GM23248 (cell line): Measurements from ENCODE around the gene ZNF280A. TPM values are rescaled to one million over a fixed set of nuclear protein-coding genes. Genes with fewer than 3 reads are reported as not detected.

Source experiments
- DNase-seq: peaks from one replicate; pipeline ENCODE4 v3.0.0-alpha.2; 2015
- H2AFZ ChIP-seq: fragments of 200-600 bp; sonication (generic); 2 replicates; pipeline ENCODE4 v1.6.1; 2016; ENCODE audit warnings: antibody characterized with exemption
- H3F3A ChIP-seq: fragments of 200-600 bp; sonication (generic); 2 replicates; pipeline ENCODE4 v1.6.1; 2016; ENCODE audit warnings: mild to moderate bottlenecking, antibody characterized with exemption, mixed run types; ENCODE audit not compliant: insufficient read depth
- H3K27ac ChIP-seq: fragments of 200-600 bp; sonication (generic); 2 replicates; pipeline ENCODE4 v1.5.1; 2016; ENCODE audit warnings: mild to moderate bottlenecking
- H3K27me3 ChIP-seq: fragments of 200-600 bp; sonication (generic); replicated peaks from 2 replicates; pipeline ENCODE4 v1.6.1; 2016; ENCODE audit warnings: mild to moderate bottlenecking; ENCODE audit not compliant: insufficient read depth
- H3K36me3 ChIP-seq: fragments of 200-600 bp; sonication (generic); 2 replicates; pipeline ENCODE4 v1.6.1; 2016; ENCODE audit warnings: low read depth, mild to moderate bottlenecking
- H3K4me1 ChIP-seq: fragments of 200-600 bp; sonication (generic); 2 replicates; pipeline ENCODE4 v1.6.1; 2016; ENCODE audit warnings: mild to moderate bottlenecking; ENCODE audit not compliant: insufficient read depth
- H3K4me2 ChIP-seq: fragments of 200-600 bp; sonication (generic); one replicate; pipeline ENCODE4 v1.6.1; 2016; ENCODE audit warnings: mild to moderate bottlenecking; ENCODE audit not compliant: unreplicated experiment
- H3K4me3 ChIP-seq: fragments of 200-600 bp; sonication (generic); 2 replicates; pipeline ENCODE4 v1.5.1; 2016; ENCODE audit warnings: mild to moderate bottlenecking
- H3K79me2 ChIP-seq: fragments of 200-600 bp; sonication (generic); 2 replicates; pipeline ENCODE4 v1.6.1; 2016; ENCODE audit warnings: mild to moderate bottlenecking; ENCODE audit not compliant: insufficient read depth
- H3K9ac ChIP-seq: fragments of 200-600 bp; sonication (generic); 2 replicates; pipeline ENCODE4 v1.6.1; 2016; ENCODE audit warnings: mild to moderate bottlenecking
- H3K9me2 ChIP-seq: fragments of 200-600 bp; sonication (generic); 2 replicates; pipeline ENCODE4 v1.6.1; 2016; ENCODE audit warnings: mixed run types, mild to moderate bottlenecking, moderate library complexity; ENCODE audit not compliant: insufficient read depth
- H3K9me3 ChIP-seq: fragments of 200-600 bp; sonication (generic); one replicate; pipeline ENCODE4 v1.6.1; 2017; ENCODE audit warnings: low read depth
- H4K20me1 ChIP-seq: fragments of 200-600 bp; sonication (generic); 2 replicates; pipeline ENCODE4 v1.6.0; 2016; ENCODE audit not compliant: insufficient read depth
- EZH2 ChIP-seq: fragments of 200-600 bp; sonication (generic); IDR thresholded peaks from 2 replicates; pipeline ENCODE4 v1.6.1; 2018; ENCODE audit warnings: antibody characterized with exemption, mild to moderate bottlenecking; ENCODE audit not compliant: insufficient read depth, poor library complexity, severe bottlenecking
- EZH2phosphoT487 ChIP-seq: fragments of 200-600 bp; sonication (generic); IDR thresholded peaks from 2 replicates; pipeline ENCODE4 v1.6.1; 2018; ENCODE audit warnings: antibody characterized with exemption, moderate library complexity, mild to moderate bottlenecking, low read depth; ENCODE audit not compliant: insufficient read depth
- WGBS, 2 experiments: methylation state at CpG; one replicate each; pipeline ENCODE4 v1.1.6; 2015 to 2017; ENCODE audit warnings: low lambda C conversion rate in 2 of 2, low coverage in 1 of 2; ENCODE audit errors: missing lambda C conversion rate in 2 of 2; 5-methylcytosine and 5-hydroxymethylcytosine counted together
- in situ Hi-C: fragments of 300-500 bp; cut with MboI; formaldehyde crosslinking; loops from 2 replicates; pipeline ENCODE4 v1.15.0; 2020
- polyA plus RNA-seq: library from polyadenylated mRNA; unstranded; fragments of >200 nt; fragmentation: Nextera tagmentation; extraction: Ambion mirVana; gene quantifications from 2 replicates; pipeline ENCODE4 v1.2.1, GENCODE V29; 2016
- total RNA-seq: library from RNA; depleted of rRNA; stranded (reverse); fragments of >200 nt; shearing (Covaris generic); gene quantifications from 2 replicates; pipeline ENCODE4 v1.2.3, GENCODE V29; 2014

The ZNF280A gene
- total and polyA plus RNA-seq, 2 experiments from 2014 or later: not detected

DNA sequence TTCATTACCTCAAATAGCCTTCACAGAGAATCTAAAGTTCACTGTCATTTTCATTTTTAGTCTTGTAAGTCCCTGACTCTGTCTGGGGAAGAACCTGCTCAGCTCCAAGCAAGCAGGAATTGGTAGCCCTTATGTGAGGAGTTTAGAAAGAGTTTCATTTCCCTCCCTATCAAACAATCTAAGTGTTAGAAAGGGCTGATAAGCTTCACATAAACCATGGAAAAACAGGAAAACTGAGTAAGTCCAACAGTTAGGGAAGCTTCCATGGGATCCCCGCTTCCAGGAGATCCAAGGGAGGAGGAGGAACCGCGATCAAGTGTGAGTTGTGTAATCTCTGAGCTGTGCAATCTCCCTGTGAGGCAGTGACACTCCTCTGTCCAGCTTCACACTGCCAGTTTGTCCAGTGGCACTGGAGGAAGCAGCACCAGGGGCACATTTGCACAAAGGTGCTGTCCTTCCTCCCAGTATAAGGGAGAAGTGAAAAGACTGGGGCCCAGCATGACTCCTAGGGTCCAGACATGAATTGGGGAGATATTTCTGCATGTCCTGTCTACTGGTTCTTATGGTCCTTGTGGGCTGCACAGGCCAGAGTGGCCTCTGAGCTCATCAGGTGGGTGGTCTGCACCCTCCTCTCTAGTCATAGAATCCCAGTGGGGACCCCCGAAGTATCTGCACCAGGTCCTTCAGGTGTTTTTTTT lies 34.7 kb upstream of the ZNF280A start:
- Histone ChIP-seq H3K36me3 (no peaks in the 10 kb centered on the region), H3K9ac (no peak overlapping the region), H3K4me2 (no peak overlapping the region), H3K9me2 (no peaks in the 10 kb centered on the region), H2AFZ (no peak overlapping the region), H3K4me3 (no peak overlapping the region), H3K27ac (no peak overlapping the region), H4K20me1 (no peaks in the 10 kb centered on the region), H3K27me3 (no peaks in the 10 kb centered on the region), H3K79me2 (no peaks in the 10 kb centered on the region), H3K9me3 (no peaks in the 10 kb centered on the region), H3K4me1 (no peaks in the 10 kb centered on the region), H3F3A (no peaks in the 10 kb centered on the region)
- no peak for TF ChIP-seq EZH2
- TF ChIP-seq EZH2phosphoT487: no peak
- WGBS, 2 experiments: 49 to 53% methylated on average over 4 of the region's 4 CpGs
- in situ Hi-C loops: no loop called here
- no peak for DNase-seq

DNA sequence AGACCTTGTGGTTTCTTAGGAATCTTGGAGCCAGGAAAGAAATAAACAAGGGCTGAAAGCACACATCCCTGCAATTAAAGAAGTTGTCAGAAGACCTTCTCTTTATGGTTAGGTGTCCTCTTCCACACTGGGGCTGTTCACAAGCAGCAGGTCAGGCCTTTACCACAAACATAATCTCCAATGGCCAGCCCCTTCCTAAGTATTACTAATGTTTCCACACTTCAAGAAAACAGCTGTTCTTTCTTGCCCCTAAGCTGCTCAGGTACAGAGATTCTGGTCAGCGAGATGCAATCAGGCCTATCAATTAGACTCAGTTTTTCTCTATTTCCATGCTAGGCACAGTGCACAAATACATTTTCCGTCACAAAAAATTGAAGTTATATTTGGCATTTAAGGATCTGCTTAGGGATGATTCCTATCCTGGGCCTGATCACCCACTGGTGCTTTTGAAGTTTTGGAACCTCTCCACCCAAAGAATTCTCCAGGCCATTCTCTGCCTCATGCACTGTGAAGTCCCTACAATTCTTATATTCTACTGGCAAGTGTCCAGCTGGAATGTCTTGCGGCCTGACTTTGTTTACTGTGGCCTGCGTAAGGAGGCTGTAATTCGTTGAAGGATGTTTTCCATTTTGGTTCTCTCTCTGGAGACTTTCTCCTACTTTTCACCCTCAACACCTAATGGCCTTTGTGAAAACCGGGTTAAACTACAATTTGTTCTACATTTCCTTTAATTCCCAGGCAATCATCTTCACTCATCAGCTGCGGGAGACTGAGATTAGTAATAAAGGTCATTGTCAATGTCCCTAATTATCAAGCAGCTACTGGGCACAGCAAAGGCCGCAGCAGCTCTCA lies 33.9 kb upstream of the ZNF280A start:
- no peaks in the 10 kb centered on the region for H4K20me1 ChIP-seq
- H3K27me3 ChIP-seq: peaks cover 3% of the 10 kb centered on the region; the same call in 1 of the 2 replicates
- TF ChIP-seq EZH2phosphoT487: no peak
- TF ChIP-seq EZH2: no peak
- H3K4me2 ChIP-seq: no peak overlapping the region
- H3K4me1 ChIP-seq: no peaks in the 10 kb centered on the region
- H3K9ac ChIP-seq: no peak overlapping the region
- H3F3A ChIP-seq: no peaks in the 10 kb centered on the region
- in situ Hi-C loops: no loop called here
- no peak overlapping the region for H3K27ac ChIP-seq
- 36 to 42% methylated on average over 8 of the region's 8 CpGs for WGBS, 2 experiments
- no peak overlapping the region for H2AFZ ChIP-seq
- H3K4me3 ChIP-seq: no peak overlapping the region
- no peak for DNase-seq
- H3K9me2 ChIP-seq: no peaks in the 10 kb centered on the region
- no peaks in the 10 kb centered on the region for H3K79me2 ChIP-seq
- H3K9me3 ChIP-seq: no peaks in the 10 kb centered on the region
- no peaks in the 10 kb centered on the region for H3K36me3 ChIP-seq

DNA sequence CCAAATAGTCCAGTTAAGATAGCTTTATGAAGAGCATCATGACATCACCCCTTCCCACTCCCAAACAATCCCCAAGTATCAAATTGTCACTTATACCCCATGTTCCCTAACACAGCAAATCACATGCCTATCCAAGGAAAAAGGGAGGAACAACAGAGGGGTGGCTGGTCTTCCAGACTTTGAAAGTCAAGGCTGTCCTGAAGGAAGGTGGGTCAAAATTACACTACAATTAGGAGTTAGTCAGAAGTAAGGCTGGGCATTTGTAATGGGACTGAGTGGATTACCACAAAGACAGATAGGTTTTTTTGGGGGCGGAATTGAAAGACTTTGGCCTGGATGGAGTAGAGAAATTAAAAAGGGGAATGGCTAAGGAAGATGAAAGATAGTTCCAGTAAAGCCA lies 33.1 kb upstream of the ZNF280A start:
- Histone ChIP-seq H4K20me1 (no peaks in the 10 kb centered on the region), H3K4me1 (no peaks in the 10 kb centered on the region), H3K9ac (no peak overlapping the region), H3K36me3 (no peaks in the 10 kb centered on the region), H3K9me3 (no peaks in the 10 kb centered on the region), H3K27me3 (peaks cover 5% of the 10 kb centered on the region; the same call in 1 of the 2 replicates), H2AFZ (no peak overlapping the region), H3K4me3 (no peak overlapping the region), H3K9me2 (no peaks in the 10 kb centered on the region), H3K79me2 (no peaks in the 10 kb centered on the region), H3K4me2 (no peak overlapping the region), H3K27ac (no peak overlapping the region), H3F3A (no peaks in the 10 kb centered on the region)
- TF ChIP-seq EZH2phosphoT487 (no peak), EZH2 (no peak)
- DNase-seq: no peak
- in situ Hi-C loops: no loop called here
- WGBS, 2 experiments: 17 to 19% methylated on average over 1 of the region's 1 CpG

DNA sequence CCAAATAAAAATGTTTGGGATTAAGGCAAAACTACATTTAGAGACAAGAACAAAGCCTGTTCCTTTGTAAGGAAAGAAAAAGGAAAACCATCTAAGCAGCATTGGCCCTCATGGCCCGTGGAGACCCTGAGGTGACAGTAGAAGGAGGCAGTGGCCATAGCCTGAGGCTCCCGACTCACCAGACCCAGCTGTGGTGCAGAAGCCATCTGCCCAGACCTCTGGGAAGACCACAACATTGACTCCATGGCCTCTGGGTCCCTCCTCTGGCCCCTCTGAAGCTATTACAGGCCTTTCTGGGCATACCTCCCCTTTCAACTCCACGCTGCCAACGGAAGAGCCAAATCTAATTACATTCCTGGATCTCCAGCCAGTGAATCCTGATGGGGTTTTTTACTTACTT lies 32.6 kb upstream of the ZNF280A start:
- in situ Hi-C loops: no loop called here
- WGBS, 2 experiments: 18 to 23% methylated on average over 4 of the region's 4 CpGs
- H2AFZ ChIP-seq: no peak overlapping the region

More for the DNA sequence above, 32.6 kb upstream of the ZNF280A start:
- H3K36me3 ChIP-seq: no peaks in the 10 kb centered on the region
- no peaks in the 10 kb centered on the region for H3K4me1 ChIP-seq
- no peak for DNase-seq
- H4K20me1 ChIP-seq: no peaks in the 10 kb centered on the region
- peaks cover 5% of the 10 kb centered on the region; the same call in 1 of the 2 replicates for H3K27me3 ChIP-seq
- no peak overlapping the region for H3K9ac ChIP-seq
- no peak for TF ChIP-seq EZH2phosphoT487
- TF ChIP-seq EZH2: no peak
- H3K9me3 ChIP-seq: no peaks in the 10 kb centered on the region
- H3K9me2 ChIP-seq: no peaks in the 10 kb centered on the region
- no peaks in the 10 kb centered on the region for H3F3A ChIP-seq
- no peak overlapping the region for H3K4me2 ChIP-seq
- no peak overlapping the region for H3K27ac ChIP-seq
- no peaks in the 10 kb centered on the region for H3K79me2 ChIP-seq
- H3K4me3 ChIP-seq: no peak overlapping the region
